ENCODE data around the gene PCLO. TPM values are rescaled to one million over a fixed set of nuclear protein-coding genes. Genes with fewer than 3 reads are reported as not detected.

Gene PCLO
- total and polyA plus RNA-seq, 2 of the 8 experiments (the other 6 are each of a cell fraction or from before 2014, with no cell fraction given): 1.5 to 3.2 TPM

GRCh38 chr7:82841828-82842227 lies 320.9 kb downstream of the PCLO start (continued):
- TF ChIP-seq JUND (IDR thresholded peaks at IDR 0.05; ENCODE audit: low read length) (no peak), MAX (IDR thresholded peaks at IDR 0.05) (no peak)
